Germinal center (tissue), 1 donor: ENCODE measurements around the gene HUWE1.
A peak's percentile ranks its signal among the peaks of the same experiment; 100 is the strongest.

Experiments used
- DNase-seq: peaks from one replicate; pipeline ENCODE4 v3.0.0; 2012; ENCODE audit warnings: mixed read lengths, low spot score

The HUWE1 gene

DNA sequence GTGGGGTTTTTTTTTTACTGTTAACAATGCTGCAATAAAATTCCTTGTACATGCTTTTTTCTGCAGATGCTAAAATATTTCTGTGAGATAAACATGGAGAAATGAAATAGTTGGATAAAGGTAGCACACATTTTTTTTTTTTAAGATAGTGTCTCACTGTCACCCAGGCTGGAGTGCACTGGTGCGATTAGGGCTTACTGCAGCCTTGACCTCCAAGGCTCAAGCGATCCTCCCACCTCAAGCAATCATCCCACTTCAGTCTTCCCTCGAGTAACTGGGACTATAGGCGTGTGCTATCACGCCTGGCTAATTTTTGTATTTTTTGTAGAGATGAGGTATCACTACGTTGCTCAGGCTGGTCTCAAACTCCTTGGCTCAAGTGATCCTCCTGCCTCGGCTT is 1.8 kb upstream of the HUWE1 start:
- DNase-seq: no peak

DNA sequence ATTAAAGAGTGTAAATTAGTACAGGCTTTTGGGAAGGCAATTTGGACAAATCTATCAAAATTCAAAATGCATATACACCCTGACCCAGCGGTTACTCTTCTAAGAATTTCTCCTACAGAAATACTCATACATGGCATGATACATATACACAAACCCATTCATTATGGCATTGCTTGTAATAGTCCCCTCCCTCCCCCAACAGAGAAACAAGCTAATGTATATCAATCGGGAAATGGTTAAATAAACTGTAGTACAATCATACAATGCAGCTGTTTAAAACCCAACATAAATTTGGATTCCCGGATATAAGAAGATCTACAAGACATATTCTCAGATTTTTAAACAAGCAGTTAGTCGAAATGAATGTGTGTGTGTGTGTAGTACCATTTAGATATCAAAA is 808 bp downstream of the HUWE1 start:
- DNase-seq: no peak

DNA sequence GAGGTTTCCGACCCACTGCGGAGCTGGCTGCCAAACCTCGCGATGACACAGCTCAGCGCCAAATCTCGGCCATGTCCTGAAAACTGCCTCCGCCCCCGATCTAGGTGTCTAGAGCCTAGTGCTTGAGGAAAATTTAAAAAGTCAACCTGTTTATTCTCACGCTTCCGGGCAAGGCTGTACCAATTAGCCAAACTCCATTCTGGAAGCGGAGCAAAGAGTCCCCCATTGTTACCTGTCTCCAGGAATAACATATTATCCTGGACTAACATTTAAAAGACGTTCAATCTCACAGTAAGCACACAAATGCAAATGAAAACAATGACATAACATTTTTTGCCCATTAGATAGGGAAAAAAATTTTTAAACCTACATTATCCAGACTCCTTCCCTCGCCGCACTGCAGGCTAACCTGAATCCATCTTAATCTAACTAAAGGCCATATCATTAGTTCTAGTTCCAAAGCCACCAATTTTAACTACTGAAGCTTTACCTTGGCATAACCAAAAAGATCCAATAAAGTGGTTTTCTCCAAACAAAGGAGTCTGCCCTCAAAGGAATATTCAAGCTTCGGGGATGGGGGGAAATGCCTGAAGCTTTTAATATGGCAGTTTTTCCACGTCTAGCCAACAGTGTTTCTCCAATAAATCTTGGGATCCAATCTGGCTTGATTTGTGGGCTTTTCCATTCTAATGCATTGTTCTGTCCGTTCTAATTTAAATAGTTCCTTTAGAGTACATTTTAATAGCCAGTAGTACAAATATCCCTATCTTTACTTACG is 1.9 kb downstream of the HUWE1 start:
- DNase-seq: no peak

DNA sequence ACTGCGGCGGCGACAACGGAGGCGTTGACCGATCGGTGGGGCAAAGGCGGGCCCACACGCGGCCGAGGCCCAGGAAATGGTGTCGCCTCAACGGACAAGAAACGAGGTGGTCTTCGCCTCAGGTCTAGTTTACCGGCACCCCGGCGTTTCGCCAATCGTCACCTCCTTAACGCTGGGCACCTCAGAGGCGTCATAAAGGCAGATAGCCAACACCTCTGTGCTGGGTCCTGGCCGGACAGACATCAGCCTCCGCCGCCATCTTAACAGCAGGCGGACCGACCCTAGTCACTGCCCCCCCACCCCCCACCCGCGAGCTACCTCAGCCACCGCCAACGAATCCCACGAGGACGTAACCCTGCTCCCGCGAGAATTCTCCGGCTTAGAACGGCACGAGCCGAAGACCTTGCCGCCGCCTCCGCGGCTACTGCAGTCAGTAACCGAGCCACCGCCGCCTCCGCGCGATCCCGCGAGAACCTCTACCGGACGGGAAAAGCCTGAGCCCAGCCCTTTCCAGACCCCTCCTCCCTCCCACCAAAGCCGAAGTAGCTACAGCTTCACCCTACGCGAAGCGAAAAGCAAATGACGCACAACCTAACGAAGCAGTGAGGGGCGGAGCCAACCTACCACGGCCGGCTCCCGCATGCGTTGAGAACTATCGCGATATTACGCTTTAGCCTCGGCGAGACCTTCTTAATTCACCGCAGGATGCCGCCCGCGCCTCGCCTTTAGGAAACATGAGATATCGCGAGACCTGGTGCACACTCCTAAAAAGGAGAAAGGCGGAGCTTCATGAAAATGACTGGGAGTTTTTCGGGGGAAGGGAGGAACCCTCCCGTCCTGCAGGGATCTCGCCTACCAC is 2.7 kb downstream of the HUWE1 start:
- peak; percentile 84 for DNase-seq

DNA sequence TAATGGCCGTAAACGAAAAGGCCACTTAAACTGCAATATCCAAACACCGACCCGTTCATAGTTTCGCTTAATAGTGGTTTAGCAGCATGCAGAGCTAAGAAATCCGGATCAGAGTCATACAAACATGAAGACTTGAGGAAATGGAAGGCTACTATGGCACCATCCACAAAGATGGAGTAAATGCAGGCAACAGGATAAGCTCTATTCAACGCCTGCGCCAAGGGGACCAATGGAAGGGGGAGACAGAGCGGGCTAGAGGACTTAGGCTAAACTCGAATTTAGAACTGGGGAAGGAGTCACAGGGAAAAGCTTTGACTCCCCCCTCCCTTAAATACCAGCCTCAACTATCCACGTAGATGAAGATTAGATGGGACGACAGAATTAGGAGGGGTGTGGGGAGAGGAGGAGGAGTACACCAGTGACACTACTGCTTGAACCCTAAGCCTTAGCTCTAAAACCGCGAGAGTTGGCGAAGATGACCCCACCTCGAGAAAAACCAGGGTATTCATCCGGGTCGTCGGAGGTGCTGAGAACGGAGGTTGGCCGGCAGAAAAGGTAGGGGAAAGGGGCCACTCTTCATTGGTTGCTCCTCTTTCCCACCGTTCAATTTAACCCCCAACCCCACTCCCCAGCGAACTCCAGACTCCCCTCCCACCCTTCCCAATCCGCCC is 3.5 kb downstream of the HUWE1 start:
- peak; percentile 4 for DNase-seq

DNA sequence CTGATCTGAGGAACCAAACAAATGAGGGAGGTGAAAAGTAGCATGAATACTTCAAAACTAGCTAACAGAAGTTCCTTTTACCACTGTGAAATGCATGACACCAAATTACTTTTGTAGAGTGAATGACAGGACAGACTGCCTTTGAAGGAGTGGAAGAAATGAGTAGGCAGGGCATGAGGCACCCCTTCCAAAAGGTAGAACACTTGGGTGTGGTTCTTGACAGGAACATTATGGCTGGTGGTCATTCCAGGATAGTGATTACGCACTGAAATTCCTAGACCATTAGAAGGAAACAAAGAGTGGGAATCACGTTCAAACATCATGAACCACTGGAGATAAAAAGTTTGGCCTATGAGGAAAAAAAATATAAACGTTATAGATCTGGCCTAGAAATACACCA is 4.9 kb downstream of the HUWE1 start:
- no peak for DNase-seq

GRCh38 chrX:53678667-53679066 is 7.9 kb downstream of the HUWE1 start:
- no peak for DNase-seq

DNA sequence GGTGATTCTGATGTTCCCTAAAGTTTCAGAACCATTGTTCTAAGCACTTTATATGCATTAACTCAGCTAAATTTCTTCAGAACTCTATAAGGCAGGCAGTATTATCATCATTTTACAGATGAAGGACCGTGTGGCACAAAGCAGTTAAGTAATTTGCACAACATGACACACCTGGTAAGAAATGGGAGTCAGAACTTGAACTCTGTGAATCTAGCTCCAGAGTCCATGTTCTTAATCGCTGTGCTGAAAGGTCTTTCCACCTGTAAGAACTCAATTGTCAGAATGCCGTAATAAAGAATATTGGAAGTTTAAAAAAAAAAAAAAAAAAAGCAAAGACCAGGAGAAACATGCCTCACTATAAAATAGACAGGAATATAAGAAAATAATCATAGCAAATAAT is 9.2 kb downstream of the HUWE1 start:
- DNase-seq: no peak

- DNase-seq: no peak
Observed at GRCh38 chrX:53674581-53674980, 11.9 kb downstream of the HUWE1 start.

DNA sequence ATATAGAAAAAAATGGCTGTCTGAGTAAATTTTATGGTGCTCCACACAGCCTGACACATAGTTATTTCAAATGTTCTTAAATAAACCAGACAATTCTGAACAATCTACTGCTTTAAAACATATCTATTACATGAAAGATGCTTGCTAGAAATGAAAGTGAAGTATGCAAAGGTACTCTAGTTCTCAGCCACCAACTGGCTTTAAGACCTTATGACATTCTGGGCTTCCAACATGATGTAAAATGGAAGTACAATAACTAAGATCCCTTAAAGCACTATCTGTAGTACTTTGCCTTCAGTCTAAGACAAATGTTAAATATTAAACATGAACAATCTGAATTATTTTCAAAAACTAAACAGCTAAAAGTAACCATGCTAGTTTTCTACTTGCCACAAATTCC is 17.3 kb downstream of the HUWE1 start:
- no peak for DNase-seq

- no peak for DNase-seq
Observed at GRCh38 chrX:53666171-53666570, 20.3 kb downstream of the HUWE1 start.

DNA sequence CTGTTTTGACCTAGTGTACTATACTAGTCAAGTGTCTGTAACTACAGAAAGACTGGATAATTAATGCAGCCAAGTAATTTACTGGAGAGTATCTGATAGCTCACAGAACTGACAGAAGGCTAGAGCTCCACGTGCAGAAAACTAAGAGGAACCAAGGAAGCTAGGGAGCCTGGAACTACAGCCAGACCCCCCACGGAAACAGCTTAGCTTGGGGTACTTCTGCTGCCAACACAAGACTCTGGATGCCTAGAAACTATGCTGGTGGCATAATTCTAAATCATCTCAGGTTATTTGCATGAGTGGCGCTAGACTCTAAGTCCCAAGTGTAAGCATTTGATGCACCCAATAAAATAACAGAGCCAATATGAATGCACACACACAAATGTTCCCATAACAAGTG is 26.5 kb downstream of the HUWE1 start:
- no peak for DNase-seq

- no peak for DNase-seq
Observed at GRCh38 chrX:53659039-53659438, 27.5 kb downstream of the HUWE1 start.

- DNase-seq: no peak
Observed at GRCh38 chrX:53656845-53657244, 29.7 kb downstream of the HUWE1 start.

GRCh38 chrX:53654376-53654775 is 32.1 kb downstream of the HUWE1 start:
- no peak for DNase-seq

GRCh38 chrX:53644751-53645150 is 41.8 kb downstream of the HUWE1 start:
- no peak for DNase-seq

- DNase-seq: no peak
Observed at GRCh38 chrX:53642337-53642736, 44.2 kb downstream of the HUWE1 start.

- no peak for DNase-seq
Observed at GRCh38 chrX:53639257-53639656, 47.3 kb downstream of the HUWE1 start.

- DNase-seq: no peak
Observed at GRCh38 chrX:53637479-53637878, 49.0 kb downstream of the HUWE1 start.

- no peak for DNase-seq
Observed at GRCh38 chrX:53631156-53631555, 55.4 kb downstream of the HUWE1 start.

DNA sequence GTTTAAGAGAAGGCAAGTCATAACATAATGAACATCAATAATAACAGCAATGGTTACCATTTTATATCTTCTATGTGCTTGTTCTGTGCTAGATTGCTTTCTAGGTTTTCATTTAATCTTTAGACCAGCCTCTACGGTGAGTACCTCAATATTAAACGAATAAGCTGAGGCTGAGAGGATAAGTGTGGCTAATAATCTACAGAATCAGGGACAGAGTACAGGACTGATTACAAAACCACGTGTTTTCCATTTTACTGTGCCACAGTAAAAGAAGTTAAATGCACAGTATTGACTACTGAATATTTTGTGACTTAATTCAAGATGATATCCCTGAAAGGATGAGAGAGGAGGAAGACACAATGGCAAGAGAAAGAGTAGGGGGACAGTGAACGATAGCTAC is 56.3 kb downstream of the HUWE1 start:
- no peak for DNase-seq

DNA sequence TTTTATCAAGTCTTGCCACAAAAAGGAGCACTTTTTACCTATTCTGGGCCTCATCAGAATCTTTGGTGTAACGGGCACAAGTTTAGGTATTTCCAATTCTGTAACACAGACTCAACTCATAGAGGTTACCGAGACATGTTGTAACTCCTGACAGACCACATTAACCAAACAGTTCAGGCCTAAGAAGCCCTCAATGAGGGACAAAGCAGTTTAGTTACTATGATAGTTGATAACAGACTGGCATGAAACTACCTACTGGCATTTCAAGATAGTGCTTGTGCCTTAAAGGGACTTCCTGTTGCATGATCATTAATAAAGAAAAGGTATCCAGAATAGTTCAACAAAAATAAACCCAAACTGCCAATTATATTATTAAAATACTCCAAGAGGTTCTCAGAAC is 64.1 kb downstream of the HUWE1 start:
- no peak for DNase-seq

DNA sequence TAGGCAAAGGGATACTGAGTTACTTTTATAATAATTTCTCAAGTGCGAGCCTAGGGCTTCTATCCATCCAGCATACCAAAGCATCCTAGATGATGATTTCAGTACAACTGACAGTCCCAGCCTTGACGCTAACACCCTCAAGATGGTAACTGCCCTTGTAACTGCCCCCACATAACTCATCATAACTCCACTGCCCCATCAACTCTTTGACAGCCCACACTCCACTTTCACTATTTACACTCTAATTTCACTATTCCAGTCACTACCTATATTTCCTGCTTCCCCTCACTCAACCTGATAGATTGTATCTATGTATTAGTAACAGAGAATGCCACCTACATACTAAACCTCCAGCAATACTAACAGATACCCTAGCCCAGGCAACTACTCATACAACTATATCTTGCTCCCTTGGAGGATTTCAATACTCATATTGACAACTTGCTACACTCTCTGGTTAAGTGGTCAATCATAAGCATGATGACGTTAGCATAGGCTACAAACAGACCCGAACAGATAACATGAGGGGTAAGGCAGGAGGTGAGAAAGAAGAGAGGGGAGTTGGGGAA is 65.0 kb downstream of the HUWE1 start:
- DNase-seq: no peak
